ENCODE results near the gene GNB5.

The GNB5 gene

GRCh38 chr15:52115598-52116427 is 75.4 kb downstream of the GNB5 start:
- in situ Hi-C loops (cut with HindIII; ENCODE audit: low sequenced_read_pairs) = no loop called here

DNA sequence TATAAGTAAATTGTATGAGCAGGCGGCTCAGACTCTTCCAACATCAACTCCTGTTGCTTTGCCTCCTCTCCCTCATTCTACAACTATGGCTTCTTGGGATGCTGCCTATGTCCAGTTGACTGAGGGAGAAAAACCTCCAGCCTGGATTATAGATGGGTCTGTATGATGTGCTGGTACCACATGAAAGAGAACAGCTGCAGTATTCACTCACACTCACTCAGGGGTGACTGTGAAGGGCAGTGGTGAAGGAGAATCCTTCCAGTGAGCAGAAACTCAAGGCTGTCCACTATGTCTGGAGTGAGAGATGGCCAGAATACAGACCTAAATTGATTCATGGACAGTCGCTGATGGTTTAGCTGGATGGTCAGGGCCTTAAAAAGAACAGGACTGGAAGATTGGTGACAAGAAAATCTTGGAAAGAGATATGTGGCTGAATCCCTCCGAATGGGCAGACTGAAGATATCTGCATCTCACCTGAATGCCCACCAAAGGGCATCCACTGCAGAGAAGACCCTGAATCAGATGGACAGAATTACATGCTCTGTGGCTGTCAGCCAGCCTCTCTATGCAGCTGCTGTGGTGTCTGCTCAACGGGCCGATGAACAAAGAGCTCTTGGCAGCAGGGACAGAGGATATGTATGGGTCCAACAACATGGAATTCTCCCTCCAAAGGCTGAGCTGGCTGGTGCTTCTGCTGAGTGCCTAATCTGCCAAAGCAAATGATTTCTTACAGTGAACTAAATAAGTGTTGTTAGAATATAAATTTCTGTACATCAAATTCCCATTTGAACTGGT is 76.7 kb downstream of the GNB5 start:
- in situ Hi-C loops (cut with HindIII; ENCODE audit: low sequenced_read_pairs) = no loop called here

GRCh38 chr15:52113708-52114107 is 77.5 kb downstream of the GNB5 start:
- in situ Hi-C loops (cut with HindIII; ENCODE audit: low sequenced_read_pairs) = no loop called here

- in situ Hi-C loops (cut with HindIII; ENCODE audit: low sequenced_read_pairs) = no loop called here
Measured at GRCh38 chr15:52113235-52113634, 78.0 kb downstream of the GNB5 start.

GRCh38 chr15:52112203-52112750 is 78.9 kb downstream of the GNB5 start:
- in situ Hi-C loops (cut with HindIII; ENCODE audit: low sequenced_read_pairs) = no loop called here

GRCh38 chr15:52111517-52112202 is 79.5 kb downstream of the GNB5 start:
- in situ Hi-C loops (cut with HindIII; ENCODE audit: low sequenced_read_pairs) = no loop called here

GRCh38 chr15:52109559-52110451 is 81.4 kb downstream of the GNB5 start:
- in situ Hi-C loops (cut with HindIII; ENCODE audit: low sequenced_read_pairs) = no loop called here

- in situ Hi-C loops (cut with HindIII; ENCODE audit: low sequenced_read_pairs) = no loop called here
Measured at GRCh38 chr15:52107238-52107637, 84.0 kb downstream of the GNB5 start.

DNA sequence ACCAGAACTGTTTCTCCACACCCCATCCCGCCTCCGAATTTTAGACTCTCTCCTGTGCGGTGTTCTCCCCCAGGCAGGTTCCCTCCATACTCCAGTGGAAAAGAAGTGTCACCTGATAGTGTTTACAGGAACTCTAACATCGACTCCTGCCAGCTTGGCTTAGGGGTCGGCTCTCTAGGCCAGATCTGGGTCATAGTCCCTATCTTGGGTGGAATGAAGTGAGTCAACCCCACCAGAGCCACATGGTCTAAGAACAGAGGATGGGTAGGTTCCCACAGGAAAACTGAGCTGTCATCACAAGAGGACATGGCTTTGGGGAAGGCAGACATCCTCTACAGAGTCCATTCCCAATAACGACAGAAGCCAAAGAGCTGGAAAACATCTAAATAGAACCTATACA is 84.6 kb downstream of the GNB5 start:
- in situ Hi-C loops (cut with HindIII; ENCODE audit: low sequenced_read_pairs) = no loop called here

DNA sequence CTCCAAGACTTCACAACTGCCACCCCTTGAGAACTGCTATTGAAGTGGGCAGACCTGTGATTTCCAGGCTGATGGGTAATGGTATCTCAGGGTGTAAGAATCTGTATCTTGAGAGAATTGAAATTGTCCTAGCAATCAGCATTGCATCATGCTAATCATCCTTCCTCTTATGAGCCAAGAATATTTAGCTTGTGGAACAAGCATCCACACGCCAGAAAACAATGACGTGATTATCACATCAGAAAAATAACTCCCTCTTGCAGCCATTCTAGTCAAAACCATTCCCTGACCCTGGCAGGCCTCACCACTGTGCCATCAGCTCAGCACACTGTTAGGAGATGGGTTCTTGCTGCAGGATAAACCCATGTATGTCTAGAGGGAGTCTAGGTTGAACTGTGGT is 85.3 kb downstream of the GNB5 start:
- in situ Hi-C loops (cut with HindIII; ENCODE audit: low sequenced_read_pairs) = no loop called here

GRCh38 chr15:52104532-52105004 is 86.6 kb downstream of the GNB5 start:
- in situ Hi-C loops (cut with HindIII; ENCODE audit: low sequenced_read_pairs) = no loop called here

DNA sequence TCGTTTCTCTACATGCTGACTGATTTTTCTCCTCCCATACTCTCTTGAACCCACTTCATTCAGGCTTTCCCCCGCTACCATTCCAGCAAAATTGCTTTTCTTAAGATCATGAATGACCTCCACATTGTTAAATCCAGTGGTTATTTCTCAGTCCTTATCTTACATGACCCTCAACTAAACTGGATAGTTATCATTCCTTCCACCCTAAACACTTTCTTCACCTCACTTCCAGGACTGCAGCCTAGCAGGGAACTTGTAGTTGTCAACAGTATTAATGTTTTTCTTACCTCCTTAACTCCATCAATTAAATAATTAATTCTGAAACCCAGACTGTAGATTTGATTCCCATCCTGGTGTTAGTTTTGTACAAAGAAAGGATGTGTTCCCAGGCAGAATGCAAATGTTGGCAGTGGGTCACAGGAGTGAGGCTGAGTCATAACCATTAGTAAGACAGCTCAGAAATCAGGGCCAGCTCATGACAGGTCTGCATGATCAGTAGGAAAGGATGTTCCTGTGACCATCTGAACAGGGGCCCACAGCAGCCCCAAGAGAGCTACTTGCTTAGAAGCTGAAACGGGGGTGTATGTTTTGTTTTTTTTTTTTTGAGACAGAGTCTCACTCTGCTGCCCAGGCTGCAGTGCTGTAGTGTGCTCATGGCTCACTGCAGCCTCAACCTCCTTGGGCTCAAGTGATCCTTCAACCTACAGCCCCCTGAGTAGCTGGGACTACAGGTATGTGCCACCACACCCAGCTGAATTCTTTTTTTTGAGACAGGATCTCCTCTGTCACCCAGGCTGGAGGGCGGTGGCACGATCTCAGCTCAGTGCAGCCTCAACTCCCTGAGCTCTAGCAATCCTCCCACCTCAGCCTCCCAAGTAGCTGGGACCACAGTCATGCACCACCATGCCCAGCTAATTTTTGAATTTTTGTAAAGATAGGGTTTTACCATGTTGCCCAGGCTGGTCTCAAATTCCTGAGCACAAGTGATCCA is 87.7 kb downstream of the GNB5 start:
- in situ Hi-C loops (cut with HindIII; ENCODE audit: low sequenced_read_pairs) = no loop called here

- in situ Hi-C loops (cut with HindIII; ENCODE audit: low sequenced_read_pairs) = no loop called here
Measured at GRCh38 chr15:52102463-52102862, 88.7 kb downstream of the GNB5 start.

DNA sequence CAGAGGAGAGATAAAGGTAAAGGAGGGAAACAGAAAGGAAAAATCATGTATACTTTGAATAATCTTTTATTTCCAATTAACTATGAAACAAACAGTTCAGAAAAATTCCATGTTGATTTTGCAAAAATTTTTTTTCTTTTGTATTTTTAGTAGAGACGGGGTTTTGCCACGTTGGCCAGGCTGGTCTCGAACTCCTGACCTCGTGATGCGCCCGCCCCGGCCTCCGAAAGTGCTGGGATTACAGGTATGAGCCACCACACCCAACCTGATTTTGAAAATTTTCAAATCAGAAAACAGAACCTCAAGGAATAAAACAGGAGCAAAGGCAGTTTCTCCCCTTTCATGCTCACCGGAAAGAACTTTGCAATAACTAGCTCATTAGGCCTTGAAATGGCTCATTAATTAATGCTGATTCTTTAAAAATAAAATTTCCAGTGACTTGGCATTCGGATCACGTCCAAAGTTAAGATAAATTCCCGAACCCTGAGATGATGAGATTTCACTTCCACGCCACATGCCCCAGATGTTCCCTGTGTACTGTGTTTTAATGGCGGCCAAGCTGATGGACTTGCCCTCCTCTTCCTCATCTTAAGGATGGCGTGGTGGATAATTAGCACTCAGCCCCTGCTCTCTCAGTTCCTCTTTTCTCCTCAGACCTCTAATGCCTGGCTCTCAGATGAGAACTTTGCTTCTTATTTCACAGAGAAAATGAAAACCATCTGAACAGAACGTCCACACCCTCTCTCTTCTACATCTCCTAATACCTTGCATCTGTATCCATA is 89.5 kb downstream of the GNB5 start:
- in situ Hi-C loops (cut with HindIII; ENCODE audit: low sequenced_read_pairs) = no loop called here

- in situ Hi-C loops (cut with HindIII; ENCODE audit: low sequenced_read_pairs) = no loop called here
Measured at GRCh38 chr15:52100807-52101442, 90.3 kb downstream of the GNB5 start.

DNA sequence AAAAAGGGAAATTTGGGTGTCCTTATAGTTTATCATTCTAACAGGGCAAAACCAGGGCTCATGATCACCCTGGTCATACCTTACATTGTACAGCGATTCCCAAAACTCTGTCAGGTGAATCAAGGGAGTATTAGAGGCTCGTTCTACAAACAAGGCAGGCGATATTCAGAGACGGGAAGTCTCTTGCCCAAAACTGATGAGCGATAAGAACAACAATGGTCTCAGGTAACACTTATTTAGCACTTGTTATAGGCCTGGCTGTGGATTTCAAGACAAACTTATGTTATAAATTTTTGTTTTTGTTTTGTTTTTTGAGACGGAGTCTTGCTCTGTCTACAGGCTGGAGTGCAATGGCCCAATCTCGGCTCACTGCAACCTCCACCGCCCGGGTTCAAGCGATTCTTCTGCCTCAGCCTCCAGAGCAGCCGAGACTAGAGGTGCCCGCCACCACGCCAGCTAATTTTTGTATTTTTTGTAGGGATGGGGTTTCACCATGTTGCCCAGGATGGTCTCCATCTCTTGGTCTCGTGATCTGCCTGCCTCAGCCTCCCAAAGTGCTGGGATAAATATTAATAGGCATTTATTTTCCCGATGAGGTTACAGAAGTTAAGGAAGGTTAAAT is 91.4 kb downstream of the GNB5 start:
- in situ Hi-C loops (cut with HindIII; ENCODE audit: low sequenced_read_pairs) = no loop called here

GRCh38 chr15:52098323-52098722 is 92.9 kb downstream of the GNB5 start:
- in situ Hi-C loops (cut with HindIII; ENCODE audit: low sequenced_read_pairs) = no loop called here
